ENCODE results near the gene TNFRSF9. TPM values are rescaled to one million over a fixed set of nuclear protein-coding genes. Genes with fewer than 3 reads are reported as not detected.
"Not testable (repeated sequence)": the region's sequence is repeated elsewhere in the genome, so short reads cannot be mapped to it uniquely, and the experiment has no call there.

The TNFRSF9 gene
- polyA plus RNA-seq, 1 of the 3 experiments (the other 2 are of a cell fraction) = 2.9 TPM

- Histone ChIP-seq H3K79me2 (ENCODE audit: insufficient read depth) (no peaks in the 10 kb centered on the region), H4K20me1 (ENCODE audit: insufficient read depth) (no peaks in the 10 kb centered on the region), H3K9me3 (no peaks in the 10 kb centered on the region), H3K4me3 (ENCODE audit: low read depth in 2 of 2, low read length in 1 of 2) (no peak overlapping the region), H2AFZ (ENCODE audit: low read depth) (no peak overlapping the region), H3K4me2 (no peak overlapping the region), H3K27ac (ENCODE audit: low read depth in 2 of 2, low read length in 1 of 2) (no peak overlapping the region), H3K36me3 (replicated peaks in 1 of 2; ENCODE audit: control insufficient read depth in 1 of 2, insufficient read depth in 2 of 2, low read length in 1 of 2) (no peaks in the 10 kb centered on the region), H3K27me3 (ENCODE audit: insufficient read depth) (no peaks in the 10 kb centered on the region), H3K4me1 (ENCODE audit: control insufficient read depth in 1 of 2, insufficient read depth in 2 of 2, low read depth in 1 of 2, low read length in 1 of 2) (no peaks in the 10 kb centered on the region; a peak in 1 of 4 replicates), H3F3A (replicated peaks; ENCODE audit: insufficient read depth) (no peaks in the 10 kb centered on the region), H3K9ac (no peak overlapping the region), H3K9me2 (no peaks in the 10 kb centered on the region)
- no peak for DNase-seq
- POLR2A ChIA-PET = no interaction called here
- CTCF ChIA-PET = no interaction called here
- no peak for TF ChIP-seq FOSL2 (IDR thresholded peaks at IDR 0.05; ENCODE audit: borderline replicate concordance, low read depth)
- no peak for TF ChIP-seq GATA2 (CRISPR knock-in tag; IDR thresholded peaks at IDR 0.05)
- no peak for TF ChIP-seq SMC3 (IDR thresholded peaks at IDR 0.05; ENCODE audit: low read depth, low read length)
- TF ChIP-seq REST (IDR thresholded peaks at IDR 0.05; ENCODE audit: low read depth, low read length) = no peak
- no peak for TF ChIP-seq GABPA (IDR thresholded peaks at IDR 0.05; ENCODE audit: low read depth)
- TF ChIP-seq NRF1 (IDR thresholded peaks at IDR 0.05; ENCODE audit: low read depth, low read length) = no peak
- no peak for TF ChIP-seq POLR2AphosphoS5 (IDR thresholded peaks at IDR 0.05; ENCODE audit: low read depth, low read length)
- no peak for TF ChIP-seq NFIC (IDR thresholded peaks at IDR 0.05; ENCODE audit: borderline replicate concordance)
- no peak for TF ChIP-seq JUND (IDR thresholded peaks at IDR 0.05)
- no peak for TF ChIP-seq ELF1 (IDR thresholded peaks at IDR 0.05)
- no peak for TF ChIP-seq RXRA (IDR thresholded peaks at IDR 0.05; ENCODE audit: borderline replicate concordance, low read depth)
- no peak for TF ChIP-seq MEF2A (IDR thresholded peaks at IDR 0.05; ENCODE audit: borderline replicate concordance, low read depth)
- no peak for TF ChIP-seq MXI1 (IDR thresholded peaks at IDR 0.05; ENCODE audit: low read depth, low read length)
- no peak for TF ChIP-seq RCOR1 (IDR thresholded peaks at IDR 0.05; ENCODE audit: low read length)
- TF ChIP-seq SIN3A (IDR thresholded peaks at IDR 0.05; ENCODE audit: borderline replicate concordance, low read depth, low read length) = no peak
- TF ChIP-seq EP300 (IDR thresholded peaks at IDR 0.05; ENCODE audit: borderline replicate concordance in 1 of 2, low read depth in 1 of 2, low read length in 1 of 2) = no peak
- no peak for TF ChIP-seq IRF3 (IDR thresholded peaks at IDR 0.05; ENCODE audit: low read depth, low read length)
- TF ChIP-seq RFX5 (IDR thresholded peaks at IDR 0.05; ENCODE audit: low read length) = no peak
- WGBS (ENCODE audit: low lambda C conversion rate) = 66% methylated on average over 4 of the region's 4 CpGs
These were observed 12.4 kb downstream of the TNFRSF9 start for GRCh38 chr1:7928247-7928646.

GRCh38 chr1:7927061-7927460, 13.6 kb downstream of the TNFRSF9 start:
- H3K9me3 ChIP-seq; H3F3A ChIP-seq (replicated peaks; ENCODE audit: insufficient read depth); H3K4me1 ChIP-seq (ENCODE audit: control insufficient read depth in 1 of 2, insufficient read depth in 2 of 2, low read depth in 1 of 2, low read length in 1 of 2); H3K9ac ChIP-seq; H2AFZ ChIP-seq (ENCODE audit: low read depth); H3K9me2 ChIP-seq; H3K4me3 ChIP-seq (ENCODE audit: low read depth in 2 of 2, low read length in 1 of 2); DNase-seq; H4K20me1 ChIP-seq (ENCODE audit: insufficient read depth); H3K27me3 ChIP-seq (ENCODE audit: insufficient read depth); POLR2A ChIA-PET; CTCF ChIA-PET; H3K36me3 ChIP-seq (replicated peaks in 1 of 2; ENCODE audit: control insufficient read depth in 1 of 2, insufficient read depth in 2 of 2, low read length in 1 of 2); H3K4me2 ChIP-seq; H3K79me2 ChIP-seq (ENCODE audit: insufficient read depth); H3K27ac ChIP-seq (ENCODE audit: low read depth in 2 of 2, low read length in 1 of 2): not testable (repeated sequence)
- 90% methylated on average over 8 of the region's 8 CpGs for WGBS (ENCODE audit: low lambda C conversion rate)
